DND-41 (cell line): ENCODE data around the gene ARHGAP31.

Source experiments
- CTCF ChIP-seq: IDR thresholded peaks from 2 replicates; pipeline ENCODE4 v1.5.1; 2012; ENCODE audit warnings: borderline replicate concordance, low read length, moderate library complexity, mild to moderate bottlenecking; ENCODE audit not compliant: poor library complexity, severe bottlenecking; ENCODE audit errors: extremely low read depth
- EZH2 ChIP-seq: IDR thresholded peaks from 3 replicates; pipeline ENCODE4 v1.6.1; 2012; ENCODE audit warnings: borderline replicate concordance, low read depth, mild to moderate bottlenecking, moderate library complexity, low read length, inconsistent platforms; ENCODE audit not compliant: severe bottlenecking

DNA sequence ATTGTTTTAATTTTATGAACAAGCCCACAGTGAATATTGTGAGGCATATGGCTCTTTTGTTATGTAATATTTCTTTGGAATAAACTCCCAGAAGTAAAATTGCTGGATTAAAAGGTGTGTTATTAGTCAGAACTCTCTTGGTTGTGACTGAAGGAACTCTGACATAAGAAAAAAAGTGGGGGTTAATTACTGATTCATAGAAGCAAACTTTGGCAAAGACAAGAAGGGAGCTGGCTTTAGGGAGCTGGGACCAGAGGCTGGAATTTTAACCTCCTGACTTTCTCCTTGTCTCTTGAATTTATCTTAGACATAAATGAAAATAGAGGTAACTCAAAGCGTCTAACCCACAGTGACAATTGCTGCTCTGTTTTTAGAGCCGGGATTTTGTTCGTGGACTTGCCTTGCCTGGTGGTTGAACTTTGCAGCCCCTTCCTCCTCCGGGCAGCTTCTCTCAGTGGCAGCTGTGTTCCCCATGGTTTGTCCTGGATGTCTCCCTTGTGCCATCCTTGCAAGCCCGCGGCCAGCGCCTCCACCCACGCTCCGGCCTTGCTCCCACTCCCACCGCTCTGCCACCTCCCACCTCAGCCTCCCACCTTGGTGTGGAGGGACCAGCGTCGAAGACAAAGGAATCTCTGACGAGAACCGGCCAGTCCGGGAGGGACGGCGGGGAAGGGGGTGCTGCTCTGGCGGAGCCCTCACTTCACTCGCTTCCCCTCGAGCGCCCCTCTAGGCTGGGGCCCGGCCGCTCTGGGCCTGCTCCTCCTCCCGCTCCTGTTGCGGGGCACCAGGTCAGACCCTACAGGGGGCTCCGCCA, 28.0 kb downstream of the ARHGAP31 start:
- TF ChIP-seq CTCF: no peak
- no peak for TF ChIP-seq EZH2
